Measurements from ENCODE around the gene PCDHA4. TPM values are rescaled to one million over a fixed set of nuclear protein-coding genes. Genes with fewer than 3 reads are reported as not detected.

Gene PCDHA4
- total RNA-seq (2022) (4.8 and 5.8 TPM in 2 replicates), Bru-seq, nascent RNA (percentile 46 among the genes with signal in this experiment), BruChase-seq, experiment 1, labeled RNA remaining after a 6-hour chase (percentile 59 among the genes with signal in this experiment), BruChase-seq, experiment 2, labeled RNA remaining after a 2-hour chase (percentile 58 among the genes with signal in this experiment)
- long read RNA-seq, full-length matches to known transcripts, result 1 of 2 reads
- long read RNA-seq, partial matches to known transcripts, result 0 of 2 reads
- long read RNA-seq, other reads (novel, unspliced or antisense), result 1 of 2 reads

DNA sequence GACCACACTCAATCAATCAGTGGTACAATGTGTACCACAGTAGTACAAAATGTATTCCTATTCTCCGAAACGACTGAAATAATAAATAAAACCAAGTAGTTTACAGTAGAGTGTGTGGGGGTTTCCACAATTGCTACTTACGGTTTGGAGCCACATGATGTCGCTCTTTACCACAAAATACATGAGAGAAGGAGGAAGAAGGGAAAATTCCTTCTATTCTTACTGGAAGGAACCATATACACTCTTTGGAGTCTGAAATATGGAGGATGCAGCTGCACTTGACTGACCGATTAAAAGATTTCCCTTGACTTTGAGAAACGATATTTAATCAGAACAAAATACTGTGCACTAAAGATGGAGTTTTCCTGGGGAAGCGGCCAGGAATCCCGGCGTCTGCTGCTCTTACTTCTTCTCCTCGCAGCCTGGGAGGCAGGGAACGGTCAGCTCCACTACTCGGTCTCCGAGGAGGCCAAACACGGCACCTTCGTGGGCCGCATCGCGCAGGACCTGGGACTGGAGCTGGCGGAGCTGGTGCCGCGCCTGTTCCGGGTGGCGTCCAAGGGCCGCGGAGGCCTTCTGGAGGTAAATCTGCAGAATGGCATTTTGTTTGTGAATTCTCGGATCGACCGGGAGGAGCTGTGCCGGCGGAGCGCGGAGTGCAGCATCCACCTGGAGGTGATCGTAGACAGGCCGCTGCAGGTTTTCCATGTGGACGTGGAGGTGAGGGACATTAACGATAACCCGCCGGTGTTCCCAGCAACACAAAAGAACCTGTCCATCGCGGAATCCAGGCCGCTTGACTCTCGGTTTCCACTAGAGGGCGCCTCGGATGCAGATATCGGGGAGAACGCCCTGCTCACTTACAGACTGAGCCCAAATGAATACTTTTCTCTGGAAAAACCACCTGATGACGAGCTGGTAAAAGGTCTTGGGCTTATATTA is at the start of gene PCDHA4:
TSS of gene PCDHA4 (plus strand) at position 235 of the 942 bp plus-strand sequence.
- peaks cover 8% of the 10 kb centered on the region for H3K9me3 Mint-ChIP-seq (ENCODE audit: low read depth, unreplicated experiment)
- TSS peak; percentile 37 for BruUV-seq (replicated peaks)
- H3K4me3 Mint-ChIP-seq (ENCODE audit: low read depth, unreplicated experiment), result peak within 1 kb of the TSS; percentile 68
- no peaks in the 10 kb centered on the region for H3K27me3 Mint-ChIP-seq (ENCODE audit: unreplicated experiment)
- H3K4me1 Mint-ChIP-seq (ENCODE audit: low read depth, unreplicated experiment), result no peaks in the 10 kb centered on the region
- CTCF ChIA-PET, result interaction anchor here (0.7 to 2.6 kb wide), 4 partner anchors 10 to 234 kb away, joined by 3 to 8 read pairs (median 6); no protein-coding TSS in a partner anchor
- TF ChIP-seq, protein P1, sequence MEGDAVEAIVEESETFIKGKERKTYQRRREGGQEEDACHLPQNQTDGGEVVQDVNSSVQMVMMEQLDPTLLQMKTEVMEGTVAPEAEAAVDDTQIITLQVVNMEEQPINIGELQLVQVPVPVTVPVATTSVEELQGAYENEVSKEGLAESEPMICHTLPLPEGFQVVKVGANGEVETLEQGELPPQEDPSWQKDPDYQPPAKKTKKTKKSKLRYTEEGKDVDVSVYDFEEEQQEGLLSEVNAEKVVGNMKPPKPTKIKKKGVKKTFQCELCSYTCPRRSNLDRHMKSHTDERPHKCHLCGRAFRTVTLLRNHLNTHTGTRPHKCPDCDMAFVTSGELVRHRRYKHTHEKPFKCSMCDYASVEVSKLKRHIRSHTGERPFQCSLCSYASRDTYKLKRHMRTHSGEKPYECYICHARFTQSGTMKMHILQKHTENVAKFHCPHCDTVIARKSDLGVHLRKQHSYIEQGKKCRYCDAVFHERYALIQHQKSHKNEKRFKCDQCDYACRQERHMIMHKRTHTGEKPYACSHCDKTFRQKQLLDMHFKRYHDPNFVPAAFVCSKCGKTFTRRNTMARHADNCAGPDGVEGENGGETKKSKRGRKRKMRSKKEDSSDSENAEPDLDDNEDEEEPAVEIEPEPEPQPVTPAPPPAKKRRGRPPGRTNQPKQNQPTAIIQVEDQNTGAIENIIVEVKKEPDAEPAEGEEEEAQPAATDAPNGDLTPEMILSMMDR (IDR thresholded peaks at IDR 0.05; ENCODE audit: unreplicated experiment), result peak; percentile 49
- H3K36me3 Mint-ChIP-seq (ENCODE audit: insufficient read depth, unreplicated experiment), result peaks cover 15% of the 10 kb centered on the region
- DNase-seq, result peak; percentile 69
- intact Hi-C loops (cut with micrococcal nuclease; ENCODE audit: unreplicated experiment), result loop anchor here (1.0 to 10.0 kb wide), 2 partner anchors 75 to 748 kb away; partner anchors contain the start of gene PCDHA13
- no peak within 1 kb of the TSS for H3K27ac Mint-ChIP-seq (ENCODE audit: unreplicated experiment)

DNA sequence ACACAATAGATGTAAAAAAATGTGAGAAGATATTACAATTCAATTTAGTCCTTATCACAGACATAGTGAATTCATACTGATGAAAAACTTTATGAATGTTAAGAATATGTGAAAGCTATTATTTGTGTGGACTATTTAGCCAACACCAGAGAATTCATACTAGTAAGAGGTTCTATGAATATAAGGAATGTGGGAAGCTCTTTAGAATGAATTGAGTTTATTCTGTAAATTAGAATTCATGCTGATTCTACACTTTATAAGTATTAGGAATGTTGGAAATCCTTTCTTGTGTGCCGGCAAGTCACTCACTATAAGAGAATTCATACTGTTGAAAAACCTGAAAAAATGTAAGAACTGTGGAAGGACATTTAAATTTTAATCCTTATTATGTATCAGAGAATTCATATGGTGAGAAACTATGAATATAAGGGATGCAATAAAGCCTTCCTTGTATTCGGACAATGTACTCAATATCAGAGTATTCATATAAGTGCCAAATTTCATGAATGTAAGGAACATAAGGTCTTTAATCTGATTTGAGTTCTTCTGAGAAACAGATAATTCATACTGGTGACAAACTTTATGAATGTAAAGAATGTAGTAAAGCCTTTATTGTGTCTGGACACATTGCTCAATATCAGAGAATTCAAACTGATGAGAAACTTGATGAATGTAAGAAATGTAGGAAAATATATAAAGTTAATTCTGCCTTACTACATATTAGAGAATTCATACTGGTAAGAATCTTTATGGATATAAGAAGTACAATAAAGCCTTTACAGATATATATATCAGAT is 42.5 kb upstream of the PCDHA4 start:
- Mint-ChIP-seq H3K4me1 (ENCODE audit: low read depth, unreplicated experiment) (no peaks in the 10 kb centered on the region), H3K4me3 (ENCODE audit: low read depth, unreplicated experiment) (no peak overlapping the region), H3K36me3 (ENCODE audit: insufficient read depth, unreplicated experiment) (no peaks in the 10 kb centered on the region), H3K27me3 (ENCODE audit: unreplicated experiment) (no peaks in the 10 kb centered on the region), H3K9me3 (ENCODE audit: low read depth, unreplicated experiment) (peaks cover 27% of the 10 kb centered on the region), H3K27ac (ENCODE audit: unreplicated experiment) (no peak overlapping the region)
- CTCF ChIA-PET, result no interaction called here
- TF ChIP-seq, protein P1 (IDR thresholded peaks at IDR 0.05; ENCODE audit: unreplicated experiment), result no peak
- intact Hi-C loops (cut with micrococcal nuclease; ENCODE audit: unreplicated experiment), result no loop called here
- DNase-seq, result no peak
- no TSS peak for BruUV-seq (replicated peaks)

DNA sequence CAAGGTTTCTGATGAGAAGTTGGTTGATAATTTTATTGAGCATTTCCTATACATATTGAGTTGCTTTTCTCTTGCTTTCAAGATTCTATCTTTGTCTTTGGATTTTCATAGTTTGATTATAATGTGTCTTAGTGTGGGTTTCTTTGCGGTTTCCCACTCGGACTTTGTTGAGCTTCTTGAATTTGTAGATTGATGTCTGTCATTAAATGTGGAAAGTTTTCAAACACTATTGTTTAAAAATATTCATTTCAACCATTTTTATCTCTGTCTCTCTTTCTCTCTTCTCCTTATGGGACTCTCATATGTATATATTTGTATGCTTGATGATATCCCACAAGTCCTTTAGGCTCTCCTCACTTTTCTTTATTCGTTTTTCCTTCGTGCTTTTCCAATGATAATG is 39.4 kb upstream of the PCDHA4 start:
- H3K4me3 Mint-ChIP-seq (ENCODE audit: low read depth, unreplicated experiment), result no peak overlapping the region
- CTCF ChIA-PET, result interaction anchor here (0.7 kb wide), 1 partner anchor 440 kb away, joined by 3 read pairs; no protein-coding TSS in a partner anchor

More for the DNA sequence above, 39.4 kb upstream of the PCDHA4 start:
- TF ChIP-seq, protein P1 (IDR thresholded peaks at IDR 0.05; ENCODE audit: unreplicated experiment), result no peak
- Mint-ChIP-seq H3K4me1 (ENCODE audit: low read depth, unreplicated experiment) (no peaks in the 10 kb centered on the region), H3K27ac (ENCODE audit: unreplicated experiment) (no peak overlapping the region), H3K27me3 (ENCODE audit: unreplicated experiment) (no peaks in the 10 kb centered on the region), H3K9me3 (ENCODE audit: low read depth, unreplicated experiment) (peaks cover 28% of the 10 kb centered on the region), H3K36me3 (ENCODE audit: insufficient read depth, unreplicated experiment) (no peaks in the 10 kb centered on the region)
- intact Hi-C loops (cut with micrococcal nuclease; ENCODE audit: unreplicated experiment), result no loop called here
- no TSS peak for BruUV-seq (replicated peaks)
- no peak for DNase-seq
